Measurements from ENCODE around the gene APOBEC3G.

APOBEC3G gene

GRCh38 chr22:39092111-39092862 lies 15.2 kb downstream of the APOBEC3G start:
- DNase-seq, result no peak

GRCh38 chr22:39094717-39095389 lies 17.8 kb downstream of the APOBEC3G start:
- DNase-seq, result no peak

GRCh38 chr22:39095971-39096370 lies 18.9 kb downstream of the APOBEC3G start:
- DNase-seq, result no peak

GRCh38 chr22:39097098-39098020 lies 20.3 kb downstream of the APOBEC3G start, which contains the start of gene APOBEC3H:
APOBEC3H (plus strand) TSS chr22:39097244; CDS start chr22:39100279, 3,035 bp downstream.
- no peak for DNase-seq

GRCh38 chr22:39098026-39098425 lies 21.0 kb downstream of the APOBEC3G start:
- DNase-seq, result no peak

GRCh38 chr22:39098576-39098975 lies 21.5 kb downstream of the APOBEC3G start:
- no peak for DNase-seq

- no peak for DNase-seq
Observed at GRCh38 chr22:39101226-39101625, 24.2 kb downstream of the APOBEC3G start.

GRCh38 chr22:39103431-39103830 lies 26.4 kb downstream of the APOBEC3G start:
- no peak for DNase-seq

GRCh38 chr22:39106326-39106725 lies 29.3 kb downstream of the APOBEC3G start:
- no peak for DNase-seq

- no peak for DNase-seq
Observed at GRCh38 chr22:39108487-39108886, 31.4 kb downstream of the APOBEC3G start.

- DNase-seq, result no peak
Observed at GRCh38 chr22:39109361-39109760, 32.3 kb downstream of the APOBEC3G start.

- DNase-seq, result no peak
Observed at GRCh38 chr22:39110631-39111561, 33.8 kb downstream of the APOBEC3G start.

GRCh38 chr22:39114112-39114511 lies 37.0 kb downstream of the APOBEC3G start:
- no peak for DNase-seq

- no peak for DNase-seq
Observed at GRCh38 chr22:39115570-39115969, 38.5 kb downstream of the APOBEC3G start.

- no peak for DNase-seq
Observed at GRCh38 chr22:39115977-39116621, 39.0 kb downstream of the APOBEC3G start.

GRCh38 chr22:39117585-39118191 lies 40.6 kb downstream of the APOBEC3G start:
- peak; percentile 42 for DNase-seq

GRCh38 chr22:39120983-39121382 lies 43.9 kb downstream of the APOBEC3G start:
- DNase-seq, result no peak

GRCh38 chr22:39122772-39123470 lies 45.8 kb downstream of the APOBEC3G start:
- no peak for DNase-seq

GRCh38 chr22:39123751-39124581 lies 46.9 kb downstream of the APOBEC3G start:
- no peak for DNase-seq
